Sigmoid colon (tissue), 7 donors: Measurements from ENCODE around the gene PTGDS. TPM values are rescaled to one million over a fixed set of nuclear protein-coding genes. Genes with fewer than 3 reads are reported as not detected.
A peak's percentile ranks its signal among the peaks of the same experiment; 100 is the strongest.

ENCODE experiments used
- DNase-seq: peaks from one replicate; pipeline ENCODE4 v3.0.0-alpha.2; 2019
- H3K27ac ChIP-seq, 4 donors: fragments of 200-600 bp; sonication (generic); one replicate each; pipeline ENCODE4 v1.5.1; 2016 to 2019; ENCODE audit warnings: mild to moderate bottlenecking in 1 of 4
- H3K27me3 ChIP-seq, 3 donors: fragments of 200-600 bp; sonication (generic); one replicate each; pipeline ENCODE4 v1.5.1; 2019; ENCODE audit warnings: mild to moderate bottlenecking in 1 of 3
- H3K36me3 ChIP-seq, 4 donors: fragments of 200-600 bp; sonication (generic); one replicate each; pipeline ENCODE4 v1.5.1; 2016 to 2019
- H3K4me1 ChIP-seq, 4 donors: fragments of 200-600 bp; sonication (generic); one replicate each; pipeline ENCODE4 v1.5.1; 2017 to 2019
- H3K4me3 ChIP-seq, 4 donors: fragments of 200-600 bp; sonication (generic); one replicate each; pipeline ENCODE4 v1.5.1; 2017 to 2019; ENCODE audit warnings: mild to moderate bottlenecking in 2 of 4, moderate library complexity in 1 of 4
- H3K9me3 ChIP-seq, 4 donors: fragments of 200-600 bp in 3 of 4; sonication (generic) in 3 of 4; one replicate each; pipeline versions ENCODE4 v1.5.1 to v1.6.1; 2013 to 2019
- EP300 ChIP-seq, 4 donors: sonication (generic); formaldehyde crosslinking; IDR thresholded peaks; one replicate each; pipeline ENCODE4 v1.6.1; 2017; ENCODE audit warnings: antibody characterized with exemption in 4 of 4
- POLR2A ChIP-seq, 2 donors: fragments of 450-650 bp; IDR thresholded peaks; one replicate each; pipeline ENCODE4 v1.6.1; 2016; ENCODE audit warnings: antibody characterized with exemption in 2 of 2, mild to moderate bottlenecking in 2 of 2, moderate library complexity in 2 of 2
- POLR2AphosphoS5 ChIP-seq, 4 donors: sonication (generic); formaldehyde crosslinking; IDR thresholded peaks; one replicate each; pipeline ENCODE4 v1.6.1; 2017; ENCODE audit warnings: antibody characterized with exemption in 4 of 4
- WGBS, 2 donors: extraction: QIAGEN DNeasy Blood & Tissue Kit; methylation state at CpG; one replicate each; pipeline ENCODE4 v1.1.7; 2013; 5-methylcytosine and 5-hydroxymethylcytosine counted together
- intact Hi-C: fragments of 100-400 bp; cut with DNase I; formaldehyde crosslinking; loops from one replicate; pipeline ENCODE4 v1.15.1; 2023
- polyA plus RNA-seq, 3 donors: library from polyadenylated mRNA; stranded (reverse); fragments of 200-250 nt; gene quantifications; one replicate each; pipeline ENCODE4 v1.2.3, GENCODE V29; 2013
- total RNA-seq, 4 donors: library from RNA; depleted of rRNA; stranded (reverse); fragments of >200 nt; gene quantifications; one replicate each; pipeline ENCODE4 v1.1.0, GENCODE V29; 2016
- TF ChIP-seq, protein P1 (sequence below), 4 experiments: fragments of 450-650 bp in 3 of 4; fragments of 200-600 bp in 1 of 4; IDR thresholded peaks; one replicate each; pipeline ENCODE4 v1.5.1; 2016 to 2019; ENCODE audit warnings: antibody characterized with exemption in 4 of 4, mild to moderate bottlenecking in 3 of 4, moderate library complexity in 2 of 4
- donor health status: healthy with polysubstance abuse.
- donor health status: Bipolar disorder and iron deficiency.
- donor health status: healthy.

The PTGDS gene
- total and polyA plus RNA-seq, 7 donors: 8.3 to 218 (median 28.5) TPM

DNA sequence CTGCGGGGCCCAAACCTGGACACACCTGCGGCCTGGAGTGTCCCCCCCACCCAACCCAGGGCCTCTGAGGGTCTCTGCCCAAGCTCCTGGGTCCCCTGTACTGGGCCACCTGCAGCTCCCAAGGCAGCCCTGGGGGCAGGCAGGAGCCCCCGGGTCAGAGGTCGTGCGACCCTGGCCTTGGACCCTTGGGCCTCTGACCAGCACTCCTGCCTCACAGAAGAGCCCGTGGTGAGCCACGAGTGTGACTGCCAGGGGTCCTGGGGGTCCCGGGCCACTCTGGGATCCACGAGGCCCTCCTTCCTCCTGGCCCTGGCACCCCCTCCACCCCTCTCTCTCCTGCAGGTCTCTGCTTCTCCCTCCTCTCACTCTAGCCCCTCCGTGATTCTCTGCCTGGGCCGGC is 5.0 kb upstream of the PTGDS start:
- Histone ChIP-seq H3K27me3 (peaks cover 0 to 13% (median 0%) of the 10 kb centered on the region in 3 donors), H3K4me3 (no peak overlapping the region), H3K36me3 (no peaks in the 10 kb centered on the region), H3K4me1 (peaks cover 0 to 3% (median 1%) of the 10 kb centered on the region in 4 donors), H3K9me3 (no peaks in the 10 kb centered on the region), H3K27ac (no peak overlapping the region)
- intact Hi-C loops: no loop called here
- TF ChIP-seq, protein P1, sequence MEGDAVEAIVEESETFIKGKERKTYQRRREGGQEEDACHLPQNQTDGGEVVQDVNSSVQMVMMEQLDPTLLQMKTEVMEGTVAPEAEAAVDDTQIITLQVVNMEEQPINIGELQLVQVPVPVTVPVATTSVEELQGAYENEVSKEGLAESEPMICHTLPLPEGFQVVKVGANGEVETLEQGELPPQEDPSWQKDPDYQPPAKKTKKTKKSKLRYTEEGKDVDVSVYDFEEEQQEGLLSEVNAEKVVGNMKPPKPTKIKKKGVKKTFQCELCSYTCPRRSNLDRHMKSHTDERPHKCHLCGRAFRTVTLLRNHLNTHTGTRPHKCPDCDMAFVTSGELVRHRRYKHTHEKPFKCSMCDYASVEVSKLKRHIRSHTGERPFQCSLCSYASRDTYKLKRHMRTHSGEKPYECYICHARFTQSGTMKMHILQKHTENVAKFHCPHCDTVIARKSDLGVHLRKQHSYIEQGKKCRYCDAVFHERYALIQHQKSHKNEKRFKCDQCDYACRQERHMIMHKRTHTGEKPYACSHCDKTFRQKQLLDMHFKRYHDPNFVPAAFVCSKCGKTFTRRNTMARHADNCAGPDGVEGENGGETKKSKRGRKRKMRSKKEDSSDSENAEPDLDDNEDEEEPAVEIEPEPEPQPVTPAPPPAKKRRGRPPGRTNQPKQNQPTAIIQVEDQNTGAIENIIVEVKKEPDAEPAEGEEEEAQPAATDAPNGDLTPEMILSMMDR (IDR thresholded peaks at IDR 0.05): no peak
- TF ChIP-seq POLR2AphosphoS5 (IDR thresholded peaks at IDR 0.05): no peak
- TF ChIP-seq EP300 (IDR thresholded peaks at IDR 0.05): no peak
- TF ChIP-seq POLR2A (IDR thresholded peaks at IDR 0.05): no peak
- WGBS, 2 donors: 80 to 86% methylated on average over 11 of the region's 11 CpGs
- no peak for DNase-seq

DNA sequence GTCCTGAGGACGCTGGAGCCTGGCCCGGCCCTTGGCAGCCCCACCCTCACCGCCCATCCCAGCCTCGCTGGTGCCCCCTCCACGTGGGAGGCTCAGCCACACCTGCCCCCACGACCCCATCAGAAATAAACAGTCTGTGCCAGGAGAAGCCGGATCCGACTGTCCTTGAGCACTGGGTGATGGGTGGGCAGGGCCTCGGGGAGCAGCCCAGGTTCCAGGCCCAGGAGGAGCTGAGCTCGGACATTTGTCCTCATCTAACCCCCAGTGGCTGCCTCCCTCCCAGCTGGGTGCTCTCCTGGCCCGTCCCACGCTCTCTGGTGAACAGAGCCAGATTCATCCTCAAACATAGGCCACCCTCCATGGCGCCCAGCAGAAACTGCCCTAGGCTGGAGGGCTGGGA is 4.6 kb upstream of the PTGDS start:
- no peaks in the 10 kb centered on the region for H3K36me3 ChIP-seq
- H3K27ac ChIP-seq: no peak overlapping the region
- TF ChIP-seq, protein P1 (IDR thresholded peaks at IDR 0.05): no peak
- TF ChIP-seq POLR2A (IDR thresholded peaks at IDR 0.05) (no peak), EP300 (IDR thresholded peaks at IDR 0.05) (no peak)
- H3K4me3 ChIP-seq: no peak overlapping the region
- H3K9me3 ChIP-seq: no peaks in the 10 kb centered on the region
- intact Hi-C loops: no loop called here
- WGBS, 2 donors: 54 to 70% methylated on average over 13 of the region's 13 CpGs
- no peak for DNase-seq
- H3K4me1 ChIP-seq: peaks cover 0 to 7% (median 6%) of the 10 kb centered on the region in 4 donors
- H3K27me3 ChIP-seq: peaks cover 0 to 13% (median 4%) of the 10 kb centered on the region in 3 donors

DNA sequence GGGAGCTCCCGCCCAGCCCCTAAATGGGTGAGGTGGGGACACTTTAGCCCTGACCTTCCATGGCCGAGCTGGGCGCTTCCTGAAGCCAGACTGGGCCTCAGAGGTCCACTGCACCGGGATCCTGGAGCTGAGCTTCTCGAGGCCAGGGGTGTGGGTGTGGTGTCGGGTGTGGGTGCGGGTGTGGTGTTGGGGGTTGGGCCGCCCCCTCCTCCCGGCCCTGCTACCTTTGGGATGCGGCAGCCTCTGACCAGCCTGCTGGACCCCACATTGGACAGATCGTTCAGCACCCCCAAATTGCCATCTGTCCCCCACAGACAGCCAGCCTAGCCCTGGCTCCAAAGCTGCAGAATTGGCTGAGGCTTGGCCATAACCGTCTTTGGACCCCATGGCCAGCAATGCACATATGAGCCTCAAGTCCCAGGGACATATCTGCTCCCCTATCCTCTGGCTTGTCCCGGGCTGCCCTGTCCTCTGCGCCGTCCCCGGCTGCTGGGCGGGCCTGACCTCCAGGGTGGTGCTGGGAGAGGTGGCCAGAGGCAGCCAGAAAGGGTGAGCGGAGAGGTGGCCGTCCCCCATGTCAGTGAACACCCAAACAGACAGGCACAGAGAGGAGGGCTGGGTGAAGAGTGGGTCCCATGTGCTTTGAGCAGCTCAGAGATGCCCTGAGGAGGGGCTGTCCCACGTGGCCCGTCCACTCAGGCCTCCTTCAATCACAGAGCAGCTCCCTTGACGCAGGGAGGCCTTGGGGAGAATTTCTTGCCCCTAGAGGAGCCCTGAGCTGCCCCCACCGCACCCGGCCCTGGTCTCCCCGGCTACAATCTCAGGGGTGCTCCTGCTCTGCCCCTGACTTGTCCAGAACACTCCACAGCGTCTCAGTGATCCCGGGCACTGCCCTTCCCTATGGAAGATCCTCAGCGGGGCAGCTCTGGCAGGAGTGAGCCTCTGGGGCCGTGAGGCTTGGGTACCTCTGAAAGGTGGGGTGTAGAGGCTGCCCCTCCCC is 3.4 kb upstream of the PTGDS start:
- Histone ChIP-seq H3K27ac (no peak overlapping the region), H3K9me3 (no peaks in the 10 kb centered on the region), H3K4me3 (no peak overlapping the region), H3K4me1 (peaks cover 0 to 15% (median 12%) of the 10 kb centered on the region in 4 donors), H3K27me3 (peaks cover 0 to 11% (median 7%) of the 10 kb centered on the region in 3 donors), H3K36me3 (no peaks in the 10 kb centered on the region)
- no peak for DNase-seq
- WGBS, 2 donors: 80 to 87% methylated on average over 29 of the region's 29 CpGs
- intact Hi-C loops: no loop called here
- TF ChIP-seq POLR2A (IDR thresholded peaks at IDR 0.05) (no peak), POLR2AphosphoS5 (IDR thresholded peaks at IDR 0.05) (no peak), EP300 (IDR thresholded peaks at IDR 0.05) (no peak)
- TF ChIP-seq, protein P1 (IDR thresholded peaks at IDR 0.05): no peak

DNA sequence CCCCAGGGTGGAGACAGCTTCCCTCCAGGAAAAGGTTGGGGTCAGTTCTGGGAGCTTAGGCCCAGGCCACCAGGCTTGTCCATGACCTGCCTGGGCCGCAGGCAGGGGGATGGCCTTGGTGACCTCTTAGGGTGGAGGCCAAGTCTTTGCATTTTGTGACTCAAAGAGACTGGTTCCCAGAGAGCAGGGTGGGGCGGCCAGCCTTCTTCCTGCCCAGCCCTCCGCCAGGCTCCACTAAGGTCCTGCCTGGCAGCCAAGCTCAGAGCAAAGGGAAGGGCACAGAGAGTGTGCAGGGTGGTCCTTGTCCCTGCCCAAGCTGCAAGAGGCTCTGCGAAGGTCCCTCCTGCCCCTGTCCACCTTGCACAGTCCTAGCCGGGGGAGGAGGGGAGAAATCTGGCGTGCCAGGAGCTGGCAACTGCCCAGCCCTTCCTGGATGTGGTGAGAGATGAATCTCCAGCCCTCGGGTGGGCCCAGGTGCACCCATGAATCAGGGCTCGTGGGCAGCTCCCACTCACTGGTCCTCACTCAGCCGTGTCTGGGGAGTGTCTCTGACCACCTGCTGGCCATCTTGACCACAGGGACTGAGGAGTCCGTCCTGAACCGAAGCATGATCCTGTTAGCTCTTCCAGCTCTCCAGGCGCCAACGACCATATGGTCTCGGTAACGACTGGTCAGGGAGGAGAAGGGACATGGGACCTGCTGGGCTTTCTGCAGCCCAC is 2.3 kb upstream of the PTGDS start:
- H3K9me3 ChIP-seq: no peaks in the 10 kb centered on the region
- intact Hi-C loops: no loop called here
- H3K4me1 ChIP-seq: peaks cover 0 to 15% (median 12%) of the 10 kb centered on the region in 4 donors
- peaks cover 0 to 22% (median 6%) of the 10 kb centered on the region in 3 donors for H3K27me3 ChIP-seq
- no peaks in the 10 kb centered on the region for H3K36me3 ChIP-seq
- H3K4me3 ChIP-seq: no peak overlapping the region
- WGBS, 2 donors: 41 to 60% methylated on average over 15 of the region's 15 CpGs
- peak overlapping the region in 1 of 4 donors; percentile 27 for H3K27ac ChIP-seq
- no peak for DNase-seq
- no peak for TF ChIP-seq POLR2A (IDR thresholded peaks at IDR 0.05)
- TF ChIP-seq POLR2AphosphoS5 (IDR thresholded peaks at IDR 0.05): no peak
- TF ChIP-seq EP300 (IDR thresholded peaks at IDR 0.05): no peak
- TF ChIP-seq, protein P1 (IDR thresholded peaks at IDR 0.05): no peak
